GM23338 (cell line): ENCODE measurements around the gene HABP4. TPM values are rescaled to one million over a fixed set of nuclear protein-coding genes. Genes with fewer than 3 reads are reported as not detected.

ENCODE experiments used
- ATAC-seq: fragments of 200-7000 bp; cut with Tn5 transposase; 3 replicates; pipeline ENCODE4 v1.9.1; 2020
- DNase-seq: peaks from one replicate; pipeline ENCODE4 v3.0.0-alpha.2; 2015; ENCODE audit warnings: low spot score
- H2AFZ ChIP-seq: fragments of 200-600 bp; sonication (generic); 2 replicates; pipeline ENCODE4 v1.8.0; 2016; ENCODE audit warnings: antibody characterized with exemption, mild to moderate bottlenecking, moderate library complexity
- H3F3A ChIP-seq: fragments of 200-600 bp; sonication (generic); replicated peaks from 2 replicates; pipeline ENCODE4 v1.8.0; 2017; ENCODE audit warnings: antibody characterized with exemption, mixed run types, low read depth
- H3K27ac ChIP-seq: fragments of 200-600 bp; sonication (generic); 2 replicates; pipeline ENCODE4 v1.6.1; 2016; ENCODE audit warnings: low read depth
- H3K27me3 ChIP-seq: fragments of 200-600 bp; sonication (generic); 2 replicates; pipeline ENCODE4 v1.8.0; 2016; ENCODE audit warnings: mild to moderate bottlenecking, mixed run types, moderate library complexity; ENCODE audit not compliant: insufficient read depth
- H3K36me3 ChIP-seq: fragments of 200-600 bp; sonication (generic); 2 replicates; pipeline ENCODE4 v1.8.0; 2016; ENCODE audit warnings: mild to moderate bottlenecking; ENCODE audit not compliant: insufficient read depth
- H3K4me1 ChIP-seq: fragments of 200-600 bp; sonication (generic); 2 replicates; pipeline ENCODE4 v1.8.0; 2016; ENCODE audit warnings: mild to moderate bottlenecking, moderate library complexity; ENCODE audit not compliant: insufficient read depth
- H3K4me2 ChIP-seq: fragments of 200-600 bp; sonication (generic); 2 replicates; pipeline ENCODE4 v1.7.1; 2017; ENCODE audit warnings: mixed run types
- H3K4me3 ChIP-seq: fragments of 200-600 bp; sonication (generic); 2 replicates; pipeline ENCODE4 v1.6.1; 2016; ENCODE audit warnings: mixed run types
- H3K79me2 ChIP-seq: fragments of 200-600 bp; sonication (generic); replicated peaks from 2 replicates; pipeline ENCODE4 v1.8.0; 2017; ENCODE audit warnings: mild to moderate bottlenecking; ENCODE audit not compliant: insufficient read depth
- H3K9me2 ChIP-seq: fragments of 200-600 bp; sonication (generic); 2 replicates; pipeline ENCODE4 v1.8.0; 2017; ENCODE audit not compliant: insufficient read depth
- H4K20me1 ChIP-seq: fragments of 200-600 bp; sonication (generic); replicated peaks from 2 replicates; pipeline ENCODE4 v1.8.0; 2017; ENCODE audit warnings: mild to moderate bottlenecking; ENCODE audit not compliant: insufficient read depth
- H3K27ac Mint-ChIP-seq: 2 replicates; pipeline ENCODE4 v1.8.0; 2020; ENCODE audit warnings: inconsistent platforms, mild to moderate bottlenecking, moderate library complexity, mixed read lengths
- H3K27me3 Mint-ChIP-seq: 3 replicates; pipeline ENCODE4 v1.8.0; 2022; ENCODE audit warnings: low read depth, mild to moderate bottlenecking, moderate library complexity, mixed read lengths, inconsistent platforms; ENCODE audit not compliant: insufficient read depth, poor library complexity
- H3K36me3 Mint-ChIP-seq: 3 replicates; pipeline ENCODE4 v1.8.0; 2021; ENCODE audit warnings: low read depth, mild to moderate bottlenecking, inconsistent platforms, moderate library complexity, mixed read lengths
- H3K4me1 Mint-ChIP-seq: 3 replicates; pipeline ENCODE4 v1.8.0; 2020; ENCODE audit warnings: mild to moderate bottlenecking, inconsistent platforms, mixed read lengths
- H3K4me3 Mint-ChIP-seq: 3 replicates; pipeline ENCODE4 v1.8.0; 2021; ENCODE audit warnings: moderate library complexity, mild to moderate bottlenecking, inconsistent platforms, mixed read lengths
- H3K9me3 Mint-ChIP-seq: 3 replicates; pipeline ENCODE4 v1.8.0; 2020; ENCODE audit warnings: moderate library complexity, mild to moderate bottlenecking, inconsistent platforms, mixed read lengths
- CREB1 ChIP-seq: fragments of 250-450 bp; sonication (Bioruptor Pico); IDR thresholded peaks from 2 replicates; pipeline ENCODE4 v1.5.0; 2020; ENCODE audit warnings: low read depth, mild to moderate bottlenecking, moderate library complexity
- EZH2 ChIP-seq: fragments of 200-600 bp; sonication (generic); IDR thresholded peaks from one replicate; pipeline ENCODE4 v1.8.0; 2017; ENCODE audit warnings: antibody characterized with exemption, mild to moderate bottlenecking, low read depth; ENCODE audit not compliant: unreplicated experiment
- EZH2phosphoT487 ChIP-seq: fragments of 200-600 bp; sonication (generic); IDR thresholded peaks from one replicate; pipeline ENCODE4 v1.8.1; 2018; ENCODE audit warnings: antibody characterized with exemption; ENCODE audit not compliant: unreplicated experiment
- JUNB ChIP-seq: IDR thresholded peaks from one replicate; pipeline ENCODE4 v1.6.1; 2016; ENCODE audit warnings: antibody characterized with exemption; ENCODE audit not compliant: unreplicated experiment
- NANOG ChIP-seq: IDR thresholded peaks from 2 replicates; pipeline ENCODE4 v1.6.1; 2016; ENCODE audit warnings: antibody characterized with exemption, borderline replicate concordance
- POLR2AphosphoS5 ChIP-seq: IDR thresholded peaks from 2 replicates; pipeline ENCODE4 v1.6.1; 2016; ENCODE audit warnings: antibody characterized with exemption, low read depth
- STAT1 ChIP-seq: IDR thresholded peaks from one replicate; pipeline ENCODE4 v1.6.1; 2016; ENCODE audit warnings: antibody characterized with exemption; ENCODE audit not compliant: unreplicated experiment
- ZNF114 ChIP-seq: fragments of 250-450 bp; sonication (Bioruptor Pico); IDR thresholded peaks from 2 replicates; pipeline ENCODE4 v1.5.0; 2020; ENCODE audit warnings: mild to moderate bottlenecking, moderate library complexity
- ZNF331 ChIP-seq: fragments of 250-450 bp; sonication (Bioruptor Pico); IDR thresholded peaks from 2 replicates; pipeline ENCODE4 v1.5.0; 2020; ENCODE audit warnings: low read depth, mild to moderate bottlenecking, moderate library complexity
- polyA plus RNA-seq: library from polyadenylated mRNA; unstranded; fragments of >200 nt; fragmentation: Nextera tagmentation; extraction: Ambion mirVana; gene quantifications from 2 replicates; pipeline ENCODE4 v1.2.1, GENCODE V29; 2016
- total RNA-seq: library from RNA; depleted of rRNA; stranded (reverse); fragments of >200 nt; shearing (Covaris generic); gene quantifications from 2 replicates; pipeline ENCODE4 v1.2.3, GENCODE V29; 2014
- TF ChIP-seq, protein P1 (sequence below), 2 experiments: fragments of 200-600 bp in 1 of 2; sonication (generic) in 1 of 2; conservative IDR thresholded peaks; 2 replicates each; pipeline versions ENCODE4 v1.5.1 to v1.6.1; 2016 to 2017; ENCODE audit warnings: antibody characterized with exemption in 2 of 2, low read depth in 2 of 2, mild to moderate bottlenecking in 2 of 2, moderate library complexity in 1 of 2
- TF ChIP-seq, protein P2 (sequence below): IDR thresholded peaks from one replicate; pipeline ENCODE4 v1.6.1; 2018; ENCODE audit warnings: antibody characterized with exemption; ENCODE audit not compliant: unreplicated experiment

Gene HABP4
- total and polyA plus RNA-seq, 2 experiments from 2014 or later, result 8.8 to 9.9 TPM

DNA sequence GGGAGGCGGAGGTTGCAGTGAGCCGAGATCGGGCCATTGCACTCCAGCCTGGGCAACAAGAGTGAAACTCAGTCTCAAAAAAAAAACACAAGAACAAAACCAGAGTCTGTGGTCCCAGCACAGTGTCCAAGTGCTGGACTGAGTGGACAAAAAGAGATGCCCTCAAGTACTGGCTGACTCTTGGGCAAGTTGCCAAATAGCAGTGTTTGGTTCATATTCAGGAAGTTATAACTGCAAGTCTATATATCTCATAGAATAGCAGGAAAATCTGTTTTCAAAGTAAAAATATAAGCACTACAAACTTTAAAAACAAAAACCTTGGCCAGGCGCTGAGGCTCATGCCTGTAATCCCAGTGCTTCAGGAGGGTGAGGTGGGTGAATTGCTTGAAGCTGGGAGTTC, 7.3 kb downstream of the HABP4 start:
- peaks cover 4% of the 10 kb centered on the region; the same call in 1 of the 3 replicates for H3K36me3 Mint-ChIP-seq
- H4K20me1 ChIP-seq, result peaks cover 7% of the 10 kb centered on the region; the same call in 1 of the 2 replicates
- no peak overlapping the region for H2AFZ ChIP-seq
- peaks cover 29% of the 10 kb centered on the region for H3K4me1 ChIP-seq
- H3F3A ChIP-seq, result no peaks in the 10 kb centered on the region
- no peak overlapping the region for H3K4me3 ChIP-seq
- H3K9me2 ChIP-seq, result no peaks in the 10 kb centered on the region
- no peaks in the 10 kb centered on the region for H3K27me3 ChIP-seq
- H3K9me3 Mint-ChIP-seq, result no peaks in the 10 kb centered on the region
- TF ChIP-seq POLR2AphosphoS5, result no peak
- H3K27ac ChIP-seq, result no peak overlapping the region
- ATAC-seq, result no peak
- H3K4me2 ChIP-seq, result no peak overlapping the region
- H3K4me1 Mint-ChIP-seq, result peaks cover 33% of the 10 kb centered on the region
- no peak overlapping the region for H3K4me3 Mint-ChIP-seq
- no peak for DNase-seq
- no peaks in the 10 kb centered on the region for H3K36me3 ChIP-seq
- H3K27me3 Mint-ChIP-seq, result peaks cover 3% of the 10 kb centered on the region
- peaks cover 26% of the 10 kb centered on the region for H3K79me2 ChIP-seq
- H3K27ac Mint-ChIP-seq, result no peak overlapping the region

DNA sequence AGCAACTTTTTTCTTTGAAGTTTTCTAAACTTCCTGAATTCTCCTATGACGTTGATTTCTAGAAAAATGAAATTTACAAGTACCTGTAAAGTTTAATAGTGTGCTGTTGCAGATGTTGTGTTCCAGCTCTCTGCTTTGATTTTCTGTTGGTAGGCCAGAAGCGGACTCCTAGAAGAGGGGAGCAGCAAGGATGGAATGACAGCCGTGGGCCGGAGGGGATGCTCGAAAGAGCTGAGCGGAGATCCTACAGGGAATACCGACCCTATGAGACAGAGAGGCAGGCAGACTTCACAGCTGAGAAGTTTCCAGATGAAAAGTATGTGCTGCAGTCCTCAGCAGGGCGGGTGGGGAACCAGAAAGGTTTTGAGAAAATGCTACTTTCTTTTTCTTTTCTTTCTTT, 8.3 kb downstream of the HABP4 start:
- no peak overlapping the region for H2AFZ ChIP-seq
- DNase-seq (peak; percentile 7), ATAC-seq (no peak)
- H3K27me3 Mint-ChIP-seq, result peaks cover 1% of the 10 kb centered on the region
- peaks cover 37% of the 10 kb centered on the region for H3K4me1 Mint-ChIP-seq
- no peak overlapping the region for H3K4me3 ChIP-seq
- TF ChIP-seq CREB1 (CRISPR knock-in tag) (no peak), STAT1 (no peak), EZH2phosphoT487 (no peak)
- H3K27ac ChIP-seq, result 0 out of 2 replicates have a peak overlapping the region, but pooled peaks have one; percentile 6
- no peaks in the 10 kb centered on the region for H3K36me3 ChIP-seq
- no peak overlapping the region for H3K4me3 Mint-ChIP-seq
- no peak overlapping the region for H3K27ac Mint-ChIP-seq
- H4K20me1 ChIP-seq, result no peaks in the 10 kb centered on the region
- peaks cover 4% of the 10 kb centered on the region; the same call in 1 of the 3 replicates for H3K36me3 Mint-ChIP-seq
- H3K27me3 ChIP-seq, result no peaks in the 10 kb centered on the region
- H3K9me3 Mint-ChIP-seq, result no peaks in the 10 kb centered on the region
- H3K4me1 ChIP-seq, result peaks cover 35% of the 10 kb centered on the region
- no peaks in the 10 kb centered on the region for H3F3A ChIP-seq
- no peak overlapping the region for H3K4me2 ChIP-seq
- no peaks in the 10 kb centered on the region for H3K9me2 ChIP-seq
- H3K79me2 ChIP-seq, result peaks cover 17% of the 10 kb centered on the region

DNA sequence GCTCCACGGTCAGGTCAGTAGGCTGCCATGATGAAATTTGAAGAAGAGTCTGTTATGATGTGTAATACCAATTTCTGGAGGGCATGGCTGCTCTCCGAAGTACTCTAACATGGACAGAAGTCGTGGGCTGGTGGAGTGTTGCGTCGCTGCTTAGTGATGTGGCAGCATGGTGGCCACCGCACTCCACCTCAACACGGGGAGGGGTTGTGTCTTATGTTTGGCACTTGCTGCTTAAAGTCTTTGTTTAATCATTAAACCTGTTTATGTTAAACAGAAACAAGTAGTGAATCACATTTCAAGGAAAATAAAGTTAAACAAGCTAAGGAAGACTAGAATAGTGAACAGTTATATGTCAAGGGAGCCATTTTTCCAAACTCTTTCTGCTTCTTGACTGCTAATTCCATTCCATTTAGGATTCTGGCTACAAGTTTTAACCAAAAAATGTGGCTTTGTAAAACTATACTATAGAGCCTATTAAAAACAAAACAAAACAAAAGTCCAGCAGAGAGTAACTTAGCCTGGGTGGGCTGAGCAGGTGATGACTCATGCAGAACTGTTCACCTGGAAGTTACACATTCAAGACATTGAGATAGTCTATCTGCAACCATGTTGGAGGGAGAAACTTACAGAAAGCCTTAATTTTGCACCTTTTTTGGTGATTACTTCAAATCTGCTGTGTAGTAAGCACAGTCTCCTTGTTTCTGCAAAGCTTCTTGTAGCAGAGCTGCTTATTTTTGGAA, 9.5 kb downstream of the HABP4 start:
- DNase-seq (no peak), ATAC-seq (no peak)
- no peak overlapping the region for H2AFZ ChIP-seq
- Mint-ChIP-seq H3K4me1 (peaks cover 40% of the 10 kb centered on the region), H3K9me3 (no peaks in the 10 kb centered on the region), H3K27me3 (peaks cover 1% of the 10 kb centered on the region), H3K27ac (no peak overlapping the region; the same call in 1 of the 2 replicates), H3K36me3 (peaks cover 4% of the 10 kb centered on the region; the same call in 1 of the 3 replicates), H3K4me3 (no peak overlapping the region)
- H3K4me3 ChIP-seq, result no peak overlapping the region
- H3K4me2 ChIP-seq, result peak overlapping the region; percentile 44
- no peaks in the 10 kb centered on the region for H4K20me1 ChIP-seq
- H3F3A ChIP-seq, result no peaks in the 10 kb centered on the region
- peak overlapping the region; percentile 61 for H3K27ac ChIP-seq
- H3K79me2 ChIP-seq, result 0 out of 2 replicates have a peak, but pooled peaks cover 6% of the 10 kb centered on the region
- H3K4me1 ChIP-seq, result peaks cover 35% of the 10 kb centered on the region
- no peaks in the 10 kb centered on the region for H3K27me3 ChIP-seq
- H3K9me2 ChIP-seq, result no peaks in the 10 kb centered on the region
- no peaks in the 10 kb centered on the region for H3K36me3 ChIP-seq
- no peak for TF ChIP-seq CREB1 (CRISPR knock-in tag)
- no peak for TF ChIP-seq EZH2phosphoT487
- no peak for TF ChIP-seq EZH2
- TF ChIP-seq, protein P1, sequence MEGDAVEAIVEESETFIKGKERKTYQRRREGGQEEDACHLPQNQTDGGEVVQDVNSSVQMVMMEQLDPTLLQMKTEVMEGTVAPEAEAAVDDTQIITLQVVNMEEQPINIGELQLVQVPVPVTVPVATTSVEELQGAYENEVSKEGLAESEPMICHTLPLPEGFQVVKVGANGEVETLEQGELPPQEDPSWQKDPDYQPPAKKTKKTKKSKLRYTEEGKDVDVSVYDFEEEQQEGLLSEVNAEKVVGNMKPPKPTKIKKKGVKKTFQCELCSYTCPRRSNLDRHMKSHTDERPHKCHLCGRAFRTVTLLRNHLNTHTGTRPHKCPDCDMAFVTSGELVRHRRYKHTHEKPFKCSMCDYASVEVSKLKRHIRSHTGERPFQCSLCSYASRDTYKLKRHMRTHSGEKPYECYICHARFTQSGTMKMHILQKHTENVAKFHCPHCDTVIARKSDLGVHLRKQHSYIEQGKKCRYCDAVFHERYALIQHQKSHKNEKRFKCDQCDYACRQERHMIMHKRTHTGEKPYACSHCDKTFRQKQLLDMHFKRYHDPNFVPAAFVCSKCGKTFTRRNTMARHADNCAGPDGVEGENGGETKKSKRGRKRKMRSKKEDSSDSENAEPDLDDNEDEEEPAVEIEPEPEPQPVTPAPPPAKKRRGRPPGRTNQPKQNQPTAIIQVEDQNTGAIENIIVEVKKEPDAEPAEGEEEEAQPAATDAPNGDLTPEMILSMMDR (conservative IDR thresholded peaks at IDR 0.05; ENCODE audit: low read depth in 2 of 2), result no peak
- TF ChIP-seq ZNF331 (CRISPR knock-in tag), result no peak
- TF ChIP-seq, protein P2, sequence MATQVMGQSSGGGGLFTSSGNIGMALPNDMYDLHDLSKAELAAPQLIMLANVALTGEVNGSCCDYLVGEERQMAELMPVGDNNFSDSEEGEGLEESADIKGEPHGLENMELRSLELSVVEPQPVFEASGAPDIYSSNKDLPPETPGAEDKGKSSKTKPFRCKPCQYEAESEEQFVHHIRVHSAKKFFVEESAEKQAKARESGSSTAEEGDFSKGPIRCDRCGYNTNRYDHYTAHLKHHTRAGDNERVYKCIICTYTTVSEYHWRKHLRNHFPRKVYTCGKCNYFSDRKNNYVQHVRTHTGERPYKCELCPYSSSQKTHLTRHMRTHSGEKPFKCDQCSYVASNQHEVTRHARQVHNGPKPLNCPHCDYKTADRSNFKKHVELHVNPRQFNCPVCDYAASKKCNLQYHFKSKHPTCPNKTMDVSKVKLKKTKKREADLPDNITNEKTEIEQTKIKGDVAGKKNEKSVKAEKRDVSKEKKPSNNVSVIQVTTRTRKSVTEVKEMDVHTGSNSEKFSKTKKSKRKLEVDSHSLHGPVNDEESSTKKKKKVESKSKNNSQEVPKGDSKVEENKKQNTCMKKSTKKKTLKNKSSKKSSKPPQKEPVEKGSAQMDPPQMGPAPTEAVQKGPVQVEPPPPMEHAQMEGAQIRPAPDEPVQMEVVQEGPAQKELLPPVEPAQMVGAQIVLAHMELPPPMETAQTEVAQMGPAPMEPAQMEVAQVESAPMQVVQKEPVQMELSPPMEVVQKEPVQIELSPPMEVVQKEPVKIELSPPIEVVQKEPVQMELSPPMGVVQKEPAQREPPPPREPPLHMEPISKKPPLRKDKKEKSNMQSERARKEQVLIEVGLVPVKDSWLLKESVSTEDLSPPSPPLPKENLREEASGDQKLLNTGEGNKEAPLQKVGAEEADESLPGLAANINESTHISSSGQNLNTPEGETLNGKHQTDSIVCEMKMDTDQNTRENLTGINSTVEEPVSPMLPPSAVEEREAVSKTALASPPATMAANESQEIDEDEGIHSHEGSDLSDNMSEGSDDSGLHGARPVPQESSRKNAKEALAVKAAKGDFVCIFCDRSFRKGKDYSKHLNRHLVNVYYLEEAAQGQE, result no peak
- no peak for TF ChIP-seq POLR2AphosphoS5
- TF ChIP-seq NANOG, result no peak
- TF ChIP-seq JUNB, result no peak
- no peak for TF ChIP-seq ZNF114 (CRISPR knock-in tag)
